ENCODE data around the gene RAPGEF2.

The RAPGEF2 gene

GRCh38 chr4:159199826-159200225 lies 96.9 kb downstream of the RAPGEF2 start:
- Histone ChIP-seq H4K20me1 (peaks cover 0 to 28% (median 0%) of the 10 kb centered on the region in 11 experiments; a peak in 7 of 22 replicates), H3K4me2 (no peak overlapping the region), H3K4me3 (no peak overlapping the region), H3K4me1 (peaks cover 0 to 42% (median 9%) of the 10 kb centered on the region in 10 experiments; a peak in 9 of 20 replicates), H3K27ac (no peak overlapping the region), H3K9ac (no peak overlapping the region), H3K9me3 (replicated peaks in 1 of 11) (no peaks in the 10 kb centered on the region), H3K36me3 (peaks cover 0 to 12% (median 5%) of the 10 kb centered on the region in 11 experiments; a peak in 9 of 22 replicates), H3K27me3 (no peaks in the 10 kb centered on the region)
- no peak for TF ChIP-seq Cebpa-rat (IDR thresholded peaks at IDR 0.05)

GRCh38 chr4:159201168-159201567 lies 98.3 kb downstream of the RAPGEF2 start:
- no peak for TF ChIP-seq Cebpa-rat (IDR thresholded peaks at IDR 0.05)
- no peaks in the 10 kb centered on the region for H3K27me3 ChIP-seq
- no peak overlapping the region for H3K9ac ChIP-seq
- H3K4me1 ChIP-seq = peaks cover 6 to 55% (median 16%) of the 10 kb centered on the region in 10 experiments; a peak in 19 of 20 replicates
- H3K27ac ChIP-seq = no peak overlapping the region
- no peak overlapping the region for H3K4me2 ChIP-seq
- peaks cover 0 to 8% (median 0%) of the 10 kb centered on the region in 11 experiments; a peak in 3 of 22 replicates for H3K9me3 ChIP-seq (replicated peaks in 1 of 11)
- peaks cover 0 to 28% (median 0%) of the 10 kb centered on the region in 11 experiments; a peak in 7 of 22 replicates for H4K20me1 ChIP-seq
- peaks cover 0 to 5% (median 0%) of the 10 kb centered on the region in 11 experiments; a peak in 3 of 22 replicates for H3K36me3 ChIP-seq
- H3K4me3 ChIP-seq = no peak overlapping the region

GRCh38 chr4:159204566-159204965 lies 101.7 kb downstream of the RAPGEF2 start:
- Histone ChIP-seq H3K27me3 (no peaks in the 10 kb centered on the region), H3K4me2 (peak overlapping the region in 1 of 11 experiments; percentile 62; a peak in 2 of 22 replicates), H3K4me1 (peaks cover 19 to 57% (median 28%) of the 10 kb centered on the region in 10 experiments; a peak in 19 of 20 replicates), H3K9ac (no peak overlapping the region), H3K4me3 (no peak overlapping the region), H3K9me3 (replicated peaks in 1 of 11) (peaks cover 0 to 8% (median 0%) of the 10 kb centered on the region in 11 experiments; a peak in 3 of 22 replicates), H3K27ac (no peak overlapping the region; a peak in 1 of 22 replicates), H3K36me3 (peaks cover 0 to 7% (median 0%) of the 10 kb centered on the region in 11 experiments; a peak in 3 of 22 replicates), H4K20me1 (peaks cover 0 to 28% (median 0%) of the 10 kb centered on the region in 11 experiments; a peak in 8 of 22 replicates)
- TF ChIP-seq Cebpa-rat (IDR thresholded peaks at IDR 0.05) = no peak

GRCh38 chr4:159205466-159205865 lies 102.6 kb downstream of the RAPGEF2 start:
- no peaks in the 10 kb centered on the region for H3K27me3 ChIP-seq
- H3K9ac ChIP-seq = no peak overlapping the region
- peak overlapping the region in 3 of 11 experiments; percentile 9 to 22 (median 22); a peak in 1 of 22 replicates for H3K27ac ChIP-seq
- H3K4me2 ChIP-seq = peak overlapping the region in 8 of 11 experiments; percentile 9 to 65 (median 38); a peak in 9 of 22 replicates
- peaks cover 19 to 55% (median 28%) of the 10 kb centered on the region in 10 experiments; a peak in 19 of 20 replicates for H3K4me1 ChIP-seq
- no peak overlapping the region for H3K4me3 ChIP-seq
- no peak for TF ChIP-seq Cebpa-rat (IDR thresholded peaks at IDR 0.05)
- peaks cover 0 to 9% (median 3%) of the 10 kb centered on the region in 11 experiments; a peak in 10 of 22 replicates for H3K36me3 ChIP-seq
- peaks cover 0 to 30% (median 0%) of the 10 kb centered on the region in 11 experiments; a peak in 8 of 22 replicates for H4K20me1 ChIP-seq
- peaks cover 0 to 8% (median 0%) of the 10 kb centered on the region in 11 experiments; a peak in 3 of 22 replicates for H3K9me3 ChIP-seq (replicated peaks in 1 of 11)

GRCh38 chr4:159206427-159206871 lies 103.6 kb downstream of the RAPGEF2 start:
- Histone ChIP-seq H3K9me3 (replicated peaks in 1 of 11) (peaks cover 0 to 8% (median 0%) of the 10 kb centered on the region in 11 experiments; a peak in 3 of 22 replicates), H3K4me1 (peaks cover 19 to 55% (median 28%) of the 10 kb centered on the region in 10 experiments; a peak in 19 of 20 replicates), H3K36me3 (peaks cover 5 to 17% (median 12%) of the 10 kb centered on the region in 11 experiments; a peak in 14 of 22 replicates), H3K4me3 (no peak overlapping the region), H3K9ac (no peak overlapping the region), H3K27ac (no peak overlapping the region), H3K27me3 (no peaks in the 10 kb centered on the region), H3K4me2 (peak overlapping the region; percentile 9 to 65 (median 33); a peak in 20 of 22 replicates), H4K20me1 (peaks cover 0 to 31% (median 0%) of the 10 kb centered on the region in 11 experiments; a peak in 8 of 22 replicates)
- no peak for TF ChIP-seq Cebpa-rat (IDR thresholded peaks at IDR 0.05)

GRCh38 chr4:159209249-159209648 lies 106.4 kb downstream of the RAPGEF2 start:
- Histone ChIP-seq H3K4me3 (no peak overlapping the region), H3K36me3 (peaks cover 5 to 26% (median 19%) of the 10 kb centered on the region in 11 experiments; a peak in 15 of 22 replicates)

GRCh38 chr4:159210975-159211374 lies 108.1 kb downstream of the RAPGEF2 start:
- H3K4me2 ChIP-seq = no peak overlapping the region
- H3K9ac ChIP-seq = no peak overlapping the region
- H3K27me3 ChIP-seq = no peaks in the 10 kb centered on the region
- peaks cover 0 to 43% (median 0%) of the 10 kb centered on the region in 11 experiments; a peak in 6 of 22 replicates for H4K20me1 ChIP-seq
- no peak for TF ChIP-seq Cebpa-rat (IDR thresholded peaks at IDR 0.05)
- H3K27ac ChIP-seq = no peak overlapping the region
- peaks cover 0 to 1% (median 0%) of the 10 kb centered on the region in 11 experiments; a peak in 1 of 22 replicates for H3K9me3 ChIP-seq (replicated peaks in 1 of 11)
- peaks cover 5 to 28% (median 20%) of the 10 kb centered on the region in 11 experiments; a peak in 15 of 22 replicates for H3K36me3 ChIP-seq
- peaks cover 10 to 18% (median 15%) of the 10 kb centered on the region in 10 experiments; a peak in 18 of 20 replicates for H3K4me1 ChIP-seq
- H3K4me3 ChIP-seq = no peak overlapping the region

More at GRCh38 chr4:159209249-159209648, 106.4 kb downstream of the RAPGEF2 start:
- H3K27me3 ChIP-seq = no peaks in the 10 kb centered on the region
- H3K27ac ChIP-seq = no peak overlapping the region
- H3K9me3 ChIP-seq (replicated peaks in 1 of 11) = peaks cover 0 to 8% (median 0%) of the 10 kb centered on the region in 11 experiments; a peak in 3 of 22 replicates
- no peak for TF ChIP-seq Cebpa-rat (IDR thresholded peaks at IDR 0.05)
- H3K4me1 ChIP-seq = peaks cover 15 to 35% (median 25%) of the 10 kb centered on the region in 10 experiments; a peak in 19 of 20 replicates
- peaks cover 0 to 36% (median 0%) of the 10 kb centered on the region in 11 experiments; a peak in 4 of 22 replicates for H4K20me1 ChIP-seq
- H3K4me2 ChIP-seq = no peak overlapping the region
- no peak overlapping the region for H3K9ac ChIP-seq

- H3K9me3 ChIP-seq (replicated peaks in 1 of 11) = no peaks in the 10 kb centered on the region
- peaks cover 5 to 45% (median 20%) of the 10 kb centered on the region in 11 experiments; a peak in 15 of 22 replicates for H3K36me3 ChIP-seq
- no peak for TF ChIP-seq Cebpa-rat (IDR thresholded peaks at IDR 0.05)
- no peaks in the 10 kb centered on the region for H3K27me3 ChIP-seq
- H3K4me3 ChIP-seq = no peak overlapping the region
- no peak overlapping the region for H3K9ac ChIP-seq
- H4K20me1 ChIP-seq = peaks cover 0 to 47% (median 4%) of the 10 kb centered on the region in 11 experiments; a peak in 6 of 22 replicates
- H3K4me2 ChIP-seq = no peak overlapping the region
- H3K4me1 ChIP-seq = no peaks in the 10 kb centered on the region
- no peak overlapping the region for H3K27ac ChIP-seq
These were observed 109.9 kb downstream of the RAPGEF2 start for GRCh38 chr4:159212675-159213293.

- peaks cover 0 to 66% (median 5%) of the 10 kb centered on the region in 11 experiments; a peak in 8 of 22 replicates for H4K20me1 ChIP-seq
- no peak for TF ChIP-seq Cebpa-rat (IDR thresholded peaks at IDR 0.05)
- peaks cover 0 to 23% (median 4%) of the 10 kb centered on the region in 11 experiments; a peak in 10 of 22 replicates for H3K36me3 ChIP-seq
These were observed 114.0 kb downstream of the RAPGEF2 start for GRCh38 chr4:159216834-159217233.

More at GRCh38 chr4:159216834-159217233, 114.0 kb downstream of the RAPGEF2 start:
- no peaks in the 10 kb centered on the region for H3K4me1 ChIP-seq
- H3K4me2 ChIP-seq = no peak overlapping the region
- H3K9ac ChIP-seq = no peak overlapping the region
- H3K4me3 ChIP-seq = no peak overlapping the region
- H3K9me3 ChIP-seq (replicated peaks in 1 of 11) = no peaks in the 10 kb centered on the region
- no peak overlapping the region for H3K27ac ChIP-seq
- H3K27me3 ChIP-seq = no peaks in the 10 kb centered on the region
